Panc1 (cell line): ENCODE data around the gene ELMO1. TPM values are rescaled to one million over a fixed set of nuclear protein-coding genes. Genes with fewer than 3 reads are reported as not detected.

Experiments used
- ATAC-seq: fragments of 200-7000 bp; cut with Tn5 transposase; 2 replicates; pipeline ENCODE4 v1.9.1; 2020; ENCODE audit warnings: mild to moderate bottlenecking, moderate library complexity
- BruUV-seq: library from RNA; stranded (reverse); fragments of 400-500 nt; replicated peaks from 2 replicates; lab custom pipeline; 2021; lab: Mats Ljungman, UMichigan
- CTCF ChIA-PET: fragments of 300-600 bp; sonication (Branson Sonifier 250); formaldehyde crosslinking; loops from one replicate; lab custom pipeline; 2022; ENCODE audit warnings: antibody characterized with exemption; lab: Charles Lee
- POLR2A ChIA-PET: fragments of 300-600 bp; sonication (Branson Sonifier 250); formaldehyde crosslinking; loops from one replicate; lab custom pipeline; 2022; ENCODE audit warnings: antibody characterized with exemption; lab: Charles Lee
- DNase-seq: peaks from one replicate; pipeline ENCODE4 v3.0.0-alpha.2; 2010; ENCODE audit warnings: low read depth, low spot score
- H3K27ac ChIP-seq: 2 replicates; pipeline ENCODE4 v1.5.1; 2011; ENCODE audit warnings: mild to moderate bottlenecking, low read length, inconsistent platforms
- H3K27me3 ChIP-seq: fragments of 200-500 bp; sonication (Bioruptor generic); 2 replicates; pipeline ENCODE4 v1.6.0; 2014; ENCODE audit warnings: low read length, inconsistent platforms; ENCODE audit not compliant: control insufficient read depth, insufficient read depth
- H3K36me3 ChIP-seq: fragments of 200-500 bp; sonication (Bioruptor generic); 2 replicates; pipeline ENCODE4 v1.5.1; 2014; ENCODE audit warnings: inconsistent platforms, mild to moderate bottlenecking, low read length, moderate library complexity; ENCODE audit not compliant: control insufficient read depth, insufficient read depth
- H3K4me1 ChIP-seq: 2 replicates; pipeline ENCODE4 v1.5.1; 2011; ENCODE audit warnings: inconsistent platforms, mild to moderate bottlenecking, low read length, moderate library complexity; ENCODE audit not compliant: control insufficient read depth, insufficient read depth
- H3K4me3 ChIP-seq, 2 experiments: 2 replicates each; pipeline ENCODE4 v1.5.1; 2011 to 2012; ENCODE audit warnings: low read depth in 2 of 2, low read length in 2 of 2, mild to moderate bottlenecking in 2 of 2, inconsistent platforms in 1 of 2, moderate library complexity in 1 of 2
- H3K9me3 ChIP-seq: fragments of 200-500 bp; sonication (Bioruptor generic); 2 replicates; pipeline ENCODE4 v1.5.1; 2014; ENCODE audit warnings: low read depth, mild to moderate bottlenecking, inconsistent platforms, low read length, moderate library complexity; ENCODE audit not compliant: control insufficient read depth, insufficient read depth
- POLR2AphosphoS5 ChIP-seq: IDR thresholded peaks from 2 replicates; pipeline ENCODE4 v1.6.1; 2012; ENCODE audit warnings: mild to moderate bottlenecking, low read depth, low read length, moderate library complexity
- SIN3A ChIP-seq: IDR thresholded peaks from 2 replicates; pipeline ENCODE4 v1.6.1; 2012; ENCODE audit warnings: low read depth, mild to moderate bottlenecking, low read length, moderate library complexity, borderline replicate concordance; ENCODE audit not compliant: insufficient read depth
- TCF7L2 ChIP-seq: IDR thresholded peaks from 2 replicates; pipeline ENCODE4 v1.6.1; 2011; ENCODE audit warnings: mild to moderate bottlenecking, low read depth, low read length, inconsistent platforms
- in situ Hi-C: cut with HindIII; loops from 2 replicates; pipeline ENCODE4 v1.10.0; 2016; ENCODE audit warnings: low sequenced_read_pairs, low pct_unique_long_range_greater_than_20kb
- intact Hi-C: fragments of 100-400 bp; cut with micrococcal nuclease; formaldehyde crosslinking; loops from one replicate; pipeline ENCODE4 v1.10.0; 2022; ENCODE audit not compliant: unreplicated experiment
- total RNA-seq: library from RNA; stranded (reverse); gene quantifications from one replicate; pipeline ENCODE4 v1.2.1, GENCODE V29; 2021; ENCODE audit not compliant: unreplicated experiment
- TF ChIP-seq, protein P1 (sequence below): fragments of 450-650 bp; IDR thresholded peaks from 2 replicates; pipeline ENCODE4 v1.5.1; 2017; ENCODE audit warnings: mild to moderate bottlenecking
- TF ChIP-seq, protein P2 (sequence below), 2 experiments: IDR thresholded peaks; 2 replicates each; pipeline ENCODE4 v1.6.1; 2011 to 2012; ENCODE audit warnings: low read depth in 2 of 2, control low read depth in 1 of 2, low read length in 1 of 2, mild to moderate bottlenecking in 1 of 2, moderate library complexity in 1 of 2; ENCODE audit not compliant: insufficient read depth in 1 of 2

ELMO1 gene
- total RNA-seq, 1 experiment from 2014 or later = 0.80 TPM

DNA sequence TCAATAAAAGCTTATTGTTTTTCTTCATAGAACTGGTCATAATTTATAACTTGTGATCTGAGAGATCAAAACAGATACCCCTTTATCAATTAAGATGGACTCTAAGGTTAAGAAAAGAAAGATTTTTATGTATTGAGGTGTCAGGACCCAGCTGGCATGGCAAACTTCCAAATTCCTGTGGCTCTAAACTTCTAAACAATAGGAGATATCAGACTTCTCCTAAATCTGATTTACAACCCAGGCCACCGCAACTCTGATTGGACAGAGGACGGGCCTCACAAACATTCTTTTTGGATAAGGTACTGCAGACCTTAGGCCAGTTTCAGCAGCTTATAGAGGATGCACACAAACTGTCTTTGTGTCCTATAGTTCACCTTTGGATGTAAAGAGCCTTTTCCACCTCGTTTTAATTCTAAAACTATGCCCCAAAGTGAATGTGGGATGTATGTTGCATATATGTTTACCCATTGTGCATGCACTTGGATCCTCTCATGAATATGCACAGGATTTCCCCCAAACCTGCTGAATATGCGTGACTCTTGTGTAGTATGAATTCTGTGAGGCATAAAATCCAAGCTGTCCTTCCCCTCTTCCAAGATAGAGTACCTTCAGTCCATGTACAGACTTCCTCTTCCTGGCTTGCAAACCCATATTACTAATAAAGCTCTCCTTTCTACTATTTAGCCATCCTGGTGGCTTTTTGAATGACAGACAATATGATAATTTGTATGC is 69.0 kb downstream of the ELMO1 start:
- DNase-seq (no peak), ATAC-seq (no peak)
- Histone ChIP-seq H3K4me1 (no peaks in the 10 kb centered on the region), H3K36me3 (no peaks in the 10 kb centered on the region), H3K27ac (no peak overlapping the region), H3K27me3 (no peaks in the 10 kb centered on the region; the same call in 1 of the 2 replicates), H3K9me3 (no peaks in the 10 kb centered on the region), H3K4me3 (no peak overlapping the region)
- in situ Hi-C loops (no loop called here), intact Hi-C loops (no loop called here)
- ChIA-PET CTCF (no interaction called here), POLR2A (no interaction called here)
- TF ChIP-seq, protein P1, sequence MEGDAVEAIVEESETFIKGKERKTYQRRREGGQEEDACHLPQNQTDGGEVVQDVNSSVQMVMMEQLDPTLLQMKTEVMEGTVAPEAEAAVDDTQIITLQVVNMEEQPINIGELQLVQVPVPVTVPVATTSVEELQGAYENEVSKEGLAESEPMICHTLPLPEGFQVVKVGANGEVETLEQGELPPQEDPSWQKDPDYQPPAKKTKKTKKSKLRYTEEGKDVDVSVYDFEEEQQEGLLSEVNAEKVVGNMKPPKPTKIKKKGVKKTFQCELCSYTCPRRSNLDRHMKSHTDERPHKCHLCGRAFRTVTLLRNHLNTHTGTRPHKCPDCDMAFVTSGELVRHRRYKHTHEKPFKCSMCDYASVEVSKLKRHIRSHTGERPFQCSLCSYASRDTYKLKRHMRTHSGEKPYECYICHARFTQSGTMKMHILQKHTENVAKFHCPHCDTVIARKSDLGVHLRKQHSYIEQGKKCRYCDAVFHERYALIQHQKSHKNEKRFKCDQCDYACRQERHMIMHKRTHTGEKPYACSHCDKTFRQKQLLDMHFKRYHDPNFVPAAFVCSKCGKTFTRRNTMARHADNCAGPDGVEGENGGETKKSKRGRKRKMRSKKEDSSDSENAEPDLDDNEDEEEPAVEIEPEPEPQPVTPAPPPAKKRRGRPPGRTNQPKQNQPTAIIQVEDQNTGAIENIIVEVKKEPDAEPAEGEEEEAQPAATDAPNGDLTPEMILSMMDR = no peak
- TF ChIP-seq, protein P2, sequence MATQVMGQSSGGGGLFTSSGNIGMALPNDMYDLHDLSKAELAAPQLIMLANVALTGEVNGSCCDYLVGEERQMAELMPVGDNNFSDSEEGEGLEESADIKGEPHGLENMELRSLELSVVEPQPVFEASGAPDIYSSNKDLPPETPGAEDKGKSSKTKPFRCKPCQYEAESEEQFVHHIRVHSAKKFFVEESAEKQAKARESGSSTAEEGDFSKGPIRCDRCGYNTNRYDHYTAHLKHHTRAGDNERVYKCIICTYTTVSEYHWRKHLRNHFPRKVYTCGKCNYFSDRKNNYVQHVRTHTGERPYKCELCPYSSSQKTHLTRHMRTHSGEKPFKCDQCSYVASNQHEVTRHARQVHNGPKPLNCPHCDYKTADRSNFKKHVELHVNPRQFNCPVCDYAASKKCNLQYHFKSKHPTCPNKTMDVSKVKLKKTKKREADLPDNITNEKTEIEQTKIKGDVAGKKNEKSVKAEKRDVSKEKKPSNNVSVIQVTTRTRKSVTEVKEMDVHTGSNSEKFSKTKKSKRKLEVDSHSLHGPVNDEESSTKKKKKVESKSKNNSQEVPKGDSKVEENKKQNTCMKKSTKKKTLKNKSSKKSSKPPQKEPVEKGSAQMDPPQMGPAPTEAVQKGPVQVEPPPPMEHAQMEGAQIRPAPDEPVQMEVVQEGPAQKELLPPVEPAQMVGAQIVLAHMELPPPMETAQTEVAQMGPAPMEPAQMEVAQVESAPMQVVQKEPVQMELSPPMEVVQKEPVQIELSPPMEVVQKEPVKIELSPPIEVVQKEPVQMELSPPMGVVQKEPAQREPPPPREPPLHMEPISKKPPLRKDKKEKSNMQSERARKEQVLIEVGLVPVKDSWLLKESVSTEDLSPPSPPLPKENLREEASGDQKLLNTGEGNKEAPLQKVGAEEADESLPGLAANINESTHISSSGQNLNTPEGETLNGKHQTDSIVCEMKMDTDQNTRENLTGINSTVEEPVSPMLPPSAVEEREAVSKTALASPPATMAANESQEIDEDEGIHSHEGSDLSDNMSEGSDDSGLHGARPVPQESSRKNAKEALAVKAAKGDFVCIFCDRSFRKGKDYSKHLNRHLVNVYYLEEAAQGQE (IDR thresholded peaks at IDR 0.05; ENCODE audit: insufficient read depth in 1 of 2, low read depth in 2 of 2, low read length in 1 of 2) = no peak
- TF ChIP-seq SIN3A = no peak
- TF ChIP-seq TCF7L2 = no peak
- no peak for TF ChIP-seq POLR2AphosphoS5
- BruUV-seq = no TSS peak

DNA sequence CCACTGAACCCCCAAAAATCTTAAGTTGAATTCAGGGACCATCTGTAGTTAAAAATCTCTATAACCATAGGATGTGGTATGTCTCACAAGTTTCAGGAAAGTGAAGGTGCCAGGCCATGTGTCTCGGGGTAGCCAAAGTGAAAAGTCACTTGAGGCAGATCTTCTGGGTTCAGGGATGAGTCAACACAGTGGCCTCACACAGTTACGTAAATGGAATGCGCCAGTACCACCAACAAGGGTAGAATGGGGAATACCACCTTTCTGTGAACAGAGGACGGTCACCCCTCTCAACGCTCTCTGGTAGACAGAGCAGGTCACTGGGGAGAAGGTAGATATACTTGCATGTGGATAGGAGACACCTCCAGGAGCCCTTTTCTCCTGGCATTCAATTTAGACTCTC is 71.4 kb downstream of the ELMO1 start:
- CTCF ChIA-PET = interaction anchor here (0.6 kb wide), 1 partner anchor 543 kb away, joined by 3 read pairs; the partner anchor contains the start of gene EPDR1
- intact Hi-C loops = no loop called here
- BruUV-seq = no TSS peak

More for the DNA sequence above, 71.4 kb downstream of the ELMO1 start:
- Histone ChIP-seq H3K27ac (no peak overlapping the region), H3K27me3 (no peaks in the 10 kb centered on the region; the same call in 1 of the 2 replicates), H3K4me3 (no peak overlapping the region), H3K4me1 (no peaks in the 10 kb centered on the region), H3K9me3 (no peaks in the 10 kb centered on the region), H3K36me3 (no peaks in the 10 kb centered on the region)
- in situ Hi-C loops = no loop called here
- TF ChIP-seq SIN3A (no peak), POLR2AphosphoS5 (no peak), TCF7L2 (no peak)
- TF ChIP-seq, protein P2 (IDR thresholded peaks at IDR 0.05; ENCODE audit: insufficient read depth in 1 of 2, low read depth in 2 of 2, low read length in 1 of 2) = no peak
- POLR2A ChIA-PET = no interaction called here
- DNase-seq (no peak), ATAC-seq (no peak)
